GM21717 (cell line): ENCODE results near the gene PTPRE.

Source experiments
- ATAC-seq: cut with Tn5 transposase; IDR thresholded peaks from one replicate; pipeline ENCODE4 v1.9.1; 2021; ENCODE audit warnings: mild to moderate bottlenecking, moderate library complexity; ENCODE audit not compliant: unreplicated experiment

Gene PTPRE

GRCh38 chr10:128022261-128023196, 115.6 kb downstream of the PTPRE start:
- ATAC-seq: no peak

GRCh38 chr10:128024426-128024825, 117.5 kb downstream of the PTPRE start:
- ATAC-seq: no peak

- no peak for ATAC-seq
These were observed 118.5 kb downstream of the PTPRE start for GRCh38 chr10:128025437-128025836.

- ATAC-seq: no peak
These were observed 119.0 kb downstream of the PTPRE start for GRCh38 chr10:128025951-128026350.

- no peak for ATAC-seq
These were observed 119.9 kb downstream of the PTPRE start for GRCh38 chr10:128026615-128027300.

- no peak for ATAC-seq
These were observed 120.4 kb downstream of the PTPRE start for GRCh38 chr10:128027306-128027705.

- no peak for ATAC-seq
These were observed 121.1 kb downstream of the PTPRE start for GRCh38 chr10:128027822-128028507.

GRCh38 chr10:128028508-128029289, 121.8 kb downstream of the PTPRE start:
- no peak for ATAC-seq

- no peak for ATAC-seq
These were observed 122.4 kb downstream of the PTPRE start for GRCh38 chr10:128029290-128029651.

GRCh38 chr10:128029731-128030369, 122.9 kb downstream of the PTPRE start:
- no peak for ATAC-seq

- ATAC-seq: no peak
These were observed 123.7 kb downstream of the PTPRE start for GRCh38 chr10:128030498-128031072.

- no peak for ATAC-seq
These were observed 124.3 kb downstream of the PTPRE start for GRCh38 chr10:128031216-128031615.

GRCh38 chr10:128032466-128032865, 125.6 kb downstream of the PTPRE start:
- no peak for ATAC-seq

GRCh38 chr10:128035557-128035973, 128.7 kb downstream of the PTPRE start:
- ATAC-seq: peak; percentile 74

GRCh38 chr10:128036011-128036615, 129.2 kb downstream of the PTPRE start:
- ATAC-seq: no peak

GRCh38 chr10:128036746-128037543, 130.0 kb downstream of the PTPRE start:
- ATAC-seq: no peak

GRCh38 chr10:128040096-128040495, 133.2 kb downstream of the PTPRE start:
- no peak for ATAC-seq

- ATAC-seq: no peak
These were observed 133.8 kb downstream of the PTPRE start for GRCh38 chr10:128040681-128041080.
